ENCODE data around the gene CD4.

DNA sequence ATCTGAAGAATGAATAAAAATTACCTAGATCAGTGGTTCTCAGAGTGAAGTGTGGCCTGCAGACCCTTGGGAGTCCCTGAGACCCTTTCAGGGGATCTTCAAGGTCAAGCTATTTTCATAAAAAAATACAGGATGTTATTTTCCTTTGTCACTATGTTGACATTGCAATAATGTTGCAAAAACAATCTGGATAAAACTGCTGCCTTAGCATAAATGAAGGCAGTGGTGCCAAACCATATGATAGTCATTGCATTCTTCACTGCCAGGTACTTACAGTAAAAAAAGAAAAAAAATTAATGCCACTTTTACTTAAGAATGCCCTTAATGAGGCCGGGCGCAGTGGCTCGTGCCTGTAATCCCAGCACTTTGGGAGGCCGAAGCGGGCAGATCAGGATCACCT, 2.0 kb upstream of the CD4 start:
- TF ChIP-seq, protein P1, sequence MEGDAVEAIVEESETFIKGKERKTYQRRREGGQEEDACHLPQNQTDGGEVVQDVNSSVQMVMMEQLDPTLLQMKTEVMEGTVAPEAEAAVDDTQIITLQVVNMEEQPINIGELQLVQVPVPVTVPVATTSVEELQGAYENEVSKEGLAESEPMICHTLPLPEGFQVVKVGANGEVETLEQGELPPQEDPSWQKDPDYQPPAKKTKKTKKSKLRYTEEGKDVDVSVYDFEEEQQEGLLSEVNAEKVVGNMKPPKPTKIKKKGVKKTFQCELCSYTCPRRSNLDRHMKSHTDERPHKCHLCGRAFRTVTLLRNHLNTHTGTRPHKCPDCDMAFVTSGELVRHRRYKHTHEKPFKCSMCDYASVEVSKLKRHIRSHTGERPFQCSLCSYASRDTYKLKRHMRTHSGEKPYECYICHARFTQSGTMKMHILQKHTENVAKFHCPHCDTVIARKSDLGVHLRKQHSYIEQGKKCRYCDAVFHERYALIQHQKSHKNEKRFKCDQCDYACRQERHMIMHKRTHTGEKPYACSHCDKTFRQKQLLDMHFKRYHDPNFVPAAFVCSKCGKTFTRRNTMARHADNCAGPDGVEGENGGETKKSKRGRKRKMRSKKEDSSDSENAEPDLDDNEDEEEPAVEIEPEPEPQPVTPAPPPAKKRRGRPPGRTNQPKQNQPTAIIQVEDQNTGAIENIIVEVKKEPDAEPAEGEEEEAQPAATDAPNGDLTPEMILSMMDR (IDR thresholded peaks at IDR 0.05), result no peak
- TF ChIP-seq POLR2A (IDR thresholded peaks at IDR 0.05), result no peak

Data from stomach (tissue), 4 donors.